PFSK-1 (cell line): ENCODE results near the gene NEU3.

Source experiments
- POLR2AphosphoS5 ChIP-seq: IDR thresholded peaks from 2 replicates; pipeline ENCODE4 v1.6.1; 2012; ENCODE audit warnings: low read depth, mild to moderate bottlenecking, control low read depth, low read length, moderate library complexity
- REST ChIP-seq, 2 experiments: IDR thresholded peaks; 2 replicates each; pipeline versions ENCODE4 v1.6.1 to v1.8.0; 2011 to 2012; ENCODE audit warnings: low read depth in 2 of 2, low read length in 2 of 2, control low read depth in 1 of 2, inconsistent platforms in 1 of 2, mild to moderate bottlenecking in 1 of 2, moderate library complexity in 1 of 2; ENCODE audit not compliant: insufficient read depth in 1 of 2
- SIN3A ChIP-seq: IDR thresholded peaks from 2 replicates; pipeline ENCODE4 v1.6.1; 2012; ENCODE audit warnings: mild to moderate bottlenecking, low read length, moderate library complexity, borderline replicate concordance; ENCODE audit not compliant: insufficient read depth
- TAF1 ChIP-seq: IDR thresholded peaks from 2 replicates; pipeline ENCODE4 v1.6.1; 2012; ENCODE audit warnings: low read length, control low read depth, borderline replicate concordance; ENCODE audit not compliant: insufficient read depth

GRCh38 chr11:75056814-75057213 is 68.1 kb downstream of the NEU3 start:
- TF ChIP-seq POLR2AphosphoS5, result no peak
- TF ChIP-seq REST (IDR thresholded peaks at IDR 0.05; ENCODE audit: insufficient read depth in 1 of 2, low read depth in 2 of 2, low read length in 2 of 2), result no peak
- TF ChIP-seq TAF1, result no peak
- TF ChIP-seq SIN3A, result no peak
